Fibroblast of gingiva (primary cell): Measurements from ENCODE around the gene KLF14.
"Not testable (repeated sequence)": the region's sequence is repeated elsewhere in the genome, so short reads cannot be mapped to it uniquely, and the experiment has no call there.

ENCODE experiments used
- DNase-seq: peaks from one replicate; pipeline ENCODE4 v3.0.0-alpha.2; 2011; ENCODE audit warnings: low read depth

The KLF14 gene

GRCh38 chr7:130733931-130734814 lies at the start of gene KLF14:
Gene KLF14 (minus strand): TSS chr7:130734207. CDS start chr7:130734033, 174 bp downstream.
- DNase-seq = no peak

GRCh38 chr7:130781346-130781745 lies 47.3 kb upstream of the KLF14 start:
- no peak for DNase-seq

GRCh38 chr7:130777426-130777825 lies 43.4 kb upstream of the KLF14 start:
- DNase-seq = no peak

GRCh38 chr7:130772456-130772855 lies 38.4 kb upstream of the KLF14 start:
- not testable (repeated sequence) for DNase-seq

- no peak for DNase-seq
Measured at GRCh38 chr7:130768854-130769253, 34.8 kb upstream of the KLF14 start.

GRCh38 chr7:130764569-130764968 lies 30.6 kb upstream of the KLF14 start:
- DNase-seq = not testable (repeated sequence)

GRCh38 chr7:130758429-130759056 lies 24.5 kb upstream of the KLF14 start:
- peak; percentile 34 for DNase-seq

GRCh38 chr7:130756316-130756715 lies 22.3 kb upstream of the KLF14 start:
- no peak for DNase-seq

GRCh38 chr7:130752424-130752823 lies 18.4 kb upstream of the KLF14 start:
- no peak for DNase-seq

- no peak for DNase-seq
Measured at GRCh38 chr7:130750755-130751154, 16.7 kb upstream of the KLF14 start.

GRCh38 chr7:130748531-130749389 lies 14.8 kb upstream of the KLF14 start:
- DNase-seq = no peak

- no peak for DNase-seq
Measured at GRCh38 chr7:130741331-130741995, 7.5 kb upstream of the KLF14 start.

- DNase-seq = no peak
Measured at GRCh38 chr7:130740606-130741005, 6.6 kb upstream of the KLF14 start.

- DNase-seq = no peak
Measured at GRCh38 chr7:130736298-130736900, 2.4 kb upstream of the KLF14 start.

GRCh38 chr7:130734815-130735716 lies 1.1 kb upstream of the KLF14 start:
- DNase-seq = no peak

- no peak for DNase-seq
Measured at GRCh38 chr7:130732980-130733930, 752 bp downstream of the KLF14 start.

GRCh38 chr7:130723784-130724183 lies 10.2 kb downstream of the KLF14 start:
- DNase-seq = no peak

GRCh38 chr7:130721486-130722277 lies 12.3 kb downstream of the KLF14 start:
- DNase-seq = peak; percentile 60
